ENCODE results near the gene SVBP. TPM values are rescaled to one million over a fixed set of nuclear protein-coding genes. Genes with fewer than 3 reads are reported as not detected.

Gene SVBP
- total RNA-seq, 1 donor from 2014 or later, result 48.1 TPM

- Mint-ChIP-seq H3K4me1 (peaks cover 6% of the 10 kb centered on the region), H3K27me3 (ENCODE audit: low read depth) (no peaks in the 10 kb centered on the region), H3K27ac (no peak overlapping the region), H3K36me3 (peaks cover 41% of the 10 kb centered on the region), H3K9me3 (no peaks in the 10 kb centered on the region), H3K4me3 (no peak overlapping the region)
- no peak for TF ChIP-seq CTCF (IDR thresholded peaks at IDR 0.05; ENCODE audit: unreplicated experiment)
- DNase-seq (ENCODE audit: low spot score in 2 of 2, unreplicated experiment in 2 of 2), result no peak
These were observed 43.8 kb downstream of the SVBP start for GRCh38 chr1:42773420-42773819.

GRCh38 chr1:42769811-42770210 is 47.4 kb downstream of the SVBP start:
- Mint-ChIP-seq H3K4me1 (peaks cover 13% of the 10 kb centered on the region), H3K36me3 (peaks cover 8% of the 10 kb centered on the region), H3K27me3 (ENCODE audit: low read depth) (no peaks in the 10 kb centered on the region), H3K9me3 (no peaks in the 10 kb centered on the region), H3K4me3 (peak overlapping the region; percentile 18), H3K27ac (no peak overlapping the region)
- DNase-seq (ENCODE audit: low spot score in 2 of 2, unreplicated experiment in 2 of 2), result no peak
- TF ChIP-seq CTCF (IDR thresholded peaks at IDR 0.05; ENCODE audit: unreplicated experiment), result no peak

GRCh38 chr1:42768172-42768571 is 49.0 kb downstream of the SVBP start:
- Mint-ChIP-seq H3K27me3 (ENCODE audit: low read depth) (no peaks in the 10 kb centered on the region), H3K4me1 (peaks cover 13% of the 10 kb centered on the region), H3K27ac (peak overlapping the region; percentile 86)

GRCh38 chr1:42767510-42768000 is 49.6 kb downstream of the SVBP start:
- Mint-ChIP-seq H3K4me1 (peaks cover 13% of the 10 kb centered on the region), H3K4me3 (no peak overlapping the region), H3K27ac (peak overlapping the region; percentile 86), H3K36me3 (peaks cover 7% of the 10 kb centered on the region), H3K9me3 (no peaks in the 10 kb centered on the region), H3K27me3 (ENCODE audit: low read depth) (no peaks in the 10 kb centered on the region)
- no peak for TF ChIP-seq CTCF (IDR thresholded peaks at IDR 0.05; ENCODE audit: unreplicated experiment)
- DNase-seq (ENCODE audit: low spot score in 2 of 2, unreplicated experiment in 2 of 2), result no peak

More at GRCh38 chr1:42768172-42768571, 49.0 kb downstream of the SVBP start:
- Mint-ChIP-seq H3K9me3 (no peaks in the 10 kb centered on the region), H3K36me3 (peaks cover 7% of the 10 kb centered on the region), H3K4me3 (no peak overlapping the region)
- TF ChIP-seq CTCF (IDR thresholded peaks at IDR 0.05; ENCODE audit: unreplicated experiment), result no peak
- no peak for DNase-seq (ENCODE audit: low spot score in 2 of 2, unreplicated experiment in 2 of 2)

- H3K36me3 Mint-ChIP-seq, result peaks cover 7% of the 10 kb centered on the region
- H3K27ac Mint-ChIP-seq, result peak within 1 kb of the TSS; percentile 92
- DNase-seq (ENCODE audit: low spot score in 2 of 2, unreplicated experiment in 2 of 2), result peak; percentile 99
- H3K9me3 Mint-ChIP-seq, result no peaks in the 10 kb centered on the region
- no peak within 1 kb of the TSS for H3K4me3 Mint-ChIP-seq
- H3K4me1 Mint-ChIP-seq, result peaks cover 13% of the 10 kb centered on the region
- H3K27me3 Mint-ChIP-seq (ENCODE audit: low read depth), result no peaks in the 10 kb centered on the region
- no peak for TF ChIP-seq CTCF (IDR thresholded peaks at IDR 0.05; ENCODE audit: unreplicated experiment)
These were observed 50.3 kb downstream of the SVBP start, which contains the start of the genes C1orf50 and P3H1 for GRCh38 chr1:42766741-42767509. C1orf50 (plus strand) TSS chr1:42767249; CDS start chr1:42767312, 63 bp downstream. P3H1 (minus strand) TSS chr1:42767028; CDS start chr1:42766971, 57 bp downstream.
